ENCODE data around the gene NCAPD2.

NCAPD2 gene, protein sequence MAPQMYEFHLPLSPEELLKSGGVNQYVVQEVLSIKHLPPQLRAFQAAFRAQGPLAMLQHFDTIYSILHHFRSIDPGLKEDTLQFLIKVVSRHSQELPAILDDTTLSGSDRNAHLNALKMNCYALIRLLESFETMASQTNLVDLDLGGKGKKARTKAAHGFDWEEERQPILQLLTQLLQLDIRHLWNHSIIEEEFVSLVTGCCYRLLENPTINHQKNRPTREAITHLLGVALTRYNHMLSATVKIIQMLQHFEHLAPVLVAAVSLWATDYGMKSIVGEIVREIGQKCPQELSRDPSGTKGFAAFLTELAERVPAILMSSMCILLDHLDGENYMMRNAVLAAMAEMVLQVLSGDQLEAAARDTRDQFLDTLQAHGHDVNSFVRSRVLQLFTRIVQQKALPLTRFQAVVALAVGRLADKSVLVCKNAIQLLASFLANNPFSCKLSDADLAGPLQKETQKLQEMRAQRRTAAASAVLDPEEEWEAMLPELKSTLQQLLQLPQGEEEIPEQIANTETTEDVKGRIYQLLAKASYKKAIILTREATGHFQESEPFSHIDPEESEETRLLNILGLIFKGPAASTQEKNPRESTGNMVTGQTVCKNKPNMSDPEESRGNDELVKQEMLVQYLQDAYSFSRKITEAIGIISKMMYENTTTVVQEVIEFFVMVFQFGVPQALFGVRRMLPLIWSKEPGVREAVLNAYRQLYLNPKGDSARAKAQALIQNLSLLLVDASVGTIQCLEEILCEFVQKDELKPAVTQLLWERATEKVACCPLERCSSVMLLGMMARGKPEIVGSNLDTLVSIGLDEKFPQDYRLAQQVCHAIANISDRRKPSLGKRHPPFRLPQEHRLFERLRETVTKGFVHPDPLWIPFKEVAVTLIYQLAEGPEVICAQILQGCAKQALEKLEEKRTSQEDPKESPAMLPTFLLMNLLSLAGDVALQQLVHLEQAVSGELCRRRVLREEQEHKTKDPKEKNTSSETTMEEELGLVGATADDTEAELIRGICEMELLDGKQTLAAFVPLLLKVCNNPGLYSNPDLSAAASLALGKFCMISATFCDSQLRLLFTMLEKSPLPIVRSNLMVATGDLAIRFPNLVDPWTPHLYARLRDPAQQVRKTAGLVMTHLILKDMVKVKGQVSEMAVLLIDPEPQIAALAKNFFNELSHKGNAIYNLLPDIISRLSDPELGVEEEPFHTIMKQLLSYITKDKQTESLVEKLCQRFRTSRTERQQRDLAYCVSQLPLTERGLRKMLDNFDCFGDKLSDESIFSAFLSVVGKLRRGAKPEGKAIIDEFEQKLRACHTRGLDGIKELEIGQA (N-terminal part only)

DNA sequence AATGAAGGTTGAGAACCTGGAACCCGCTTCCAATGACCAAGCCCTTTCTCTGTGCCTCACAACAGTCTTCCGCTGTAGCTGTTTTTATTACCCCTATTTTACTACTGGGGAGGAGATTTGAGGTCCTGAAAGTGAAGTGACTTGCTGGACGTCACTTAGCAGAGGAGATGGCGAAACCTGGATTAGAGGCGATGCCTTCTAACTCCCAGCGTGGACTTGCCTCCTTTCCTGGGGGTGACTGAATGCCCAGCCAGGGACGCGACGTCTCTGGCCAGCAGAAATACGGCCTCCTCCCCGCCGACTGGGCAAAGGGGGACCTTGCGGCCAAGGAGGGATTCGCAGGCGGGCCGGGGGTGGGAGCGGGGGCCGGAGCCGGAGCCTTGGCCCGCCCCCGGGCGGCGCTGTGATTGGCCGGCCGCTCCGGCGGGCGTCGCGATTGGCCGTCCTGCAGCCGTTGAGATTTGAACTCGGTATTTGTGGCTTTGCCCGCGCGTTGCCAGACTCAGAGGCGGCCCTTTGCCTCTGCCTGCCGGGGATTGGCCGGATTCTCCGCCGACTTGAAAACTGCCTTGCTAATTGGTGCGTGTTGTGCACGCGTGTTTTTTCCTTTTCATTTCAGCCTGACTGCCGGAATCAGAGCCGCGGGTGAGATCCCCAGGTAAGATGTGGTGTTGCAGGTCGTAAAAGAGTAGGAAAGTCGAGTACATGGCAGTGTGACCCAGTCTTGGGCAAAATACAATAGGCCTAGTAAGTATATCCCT, at the start of gene NCAPD2:
NCAPD2 (plus strand) TSS at position 606 of the 761 bp plus-strand sequence. CDS start 997 bp downstream, outside the sequence.
- DNase-seq (ENCODE audit: insufficient read length, low spot score) (peak; percentile 78), FAIRE-seq (peak; percentile 91)

DNA sequence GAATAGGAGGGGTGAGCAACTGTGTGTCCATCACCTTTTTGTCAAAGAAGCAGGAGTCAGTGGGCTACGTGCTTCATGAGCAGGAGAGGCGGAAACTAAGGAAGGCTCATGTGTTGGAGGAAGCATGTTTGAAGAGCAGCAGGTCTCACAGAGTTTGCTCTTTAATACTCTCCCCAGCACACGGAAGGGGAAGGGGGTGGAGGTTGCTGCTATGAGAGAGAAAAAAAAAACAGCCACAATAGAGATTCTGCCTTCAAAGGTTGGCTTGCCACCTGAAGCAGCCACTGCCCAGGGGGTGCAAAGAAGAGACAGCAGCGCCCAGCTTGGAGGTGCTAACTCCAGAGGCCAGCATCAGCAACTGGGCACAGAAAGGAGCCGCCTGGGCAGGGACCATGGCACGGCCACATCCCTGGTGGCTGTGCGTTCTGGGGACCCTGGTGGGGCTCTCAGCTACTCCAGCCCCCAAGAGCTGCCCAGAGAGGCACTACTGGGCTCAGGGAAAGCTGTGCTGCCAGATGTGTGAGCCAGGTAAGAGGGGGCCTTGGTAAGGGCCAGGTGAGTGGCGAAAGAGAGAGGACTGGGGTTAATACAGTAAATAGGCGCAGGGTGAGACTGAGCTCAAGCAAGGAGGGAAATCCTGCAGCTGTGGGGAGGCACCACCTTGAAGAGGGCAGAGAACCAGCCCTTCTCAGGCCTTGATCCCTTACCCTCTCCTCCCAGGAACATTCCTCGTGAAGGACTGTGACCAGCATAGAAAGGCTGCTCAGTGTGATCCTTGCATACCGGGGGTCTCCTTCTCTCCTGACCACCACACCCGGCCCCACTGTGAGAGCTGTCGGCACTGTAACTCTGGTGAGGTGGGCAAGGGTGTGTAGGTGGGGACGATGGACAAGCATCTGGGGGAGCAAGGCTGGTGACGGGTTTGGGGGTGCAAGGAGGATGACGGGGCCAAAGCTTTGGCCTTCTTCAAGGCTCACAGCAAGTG, 48.9 kb upstream of the NCAPD2 start, which contains the start of gene CD27:
CD27 (plus strand) TSS at position 252 of the 985 bp plus-strand sequence; CDS start at position 393, 141 bp downstream.
- no peak for DNase-seq (ENCODE audit: insufficient read length, low spot score)

DNA sequence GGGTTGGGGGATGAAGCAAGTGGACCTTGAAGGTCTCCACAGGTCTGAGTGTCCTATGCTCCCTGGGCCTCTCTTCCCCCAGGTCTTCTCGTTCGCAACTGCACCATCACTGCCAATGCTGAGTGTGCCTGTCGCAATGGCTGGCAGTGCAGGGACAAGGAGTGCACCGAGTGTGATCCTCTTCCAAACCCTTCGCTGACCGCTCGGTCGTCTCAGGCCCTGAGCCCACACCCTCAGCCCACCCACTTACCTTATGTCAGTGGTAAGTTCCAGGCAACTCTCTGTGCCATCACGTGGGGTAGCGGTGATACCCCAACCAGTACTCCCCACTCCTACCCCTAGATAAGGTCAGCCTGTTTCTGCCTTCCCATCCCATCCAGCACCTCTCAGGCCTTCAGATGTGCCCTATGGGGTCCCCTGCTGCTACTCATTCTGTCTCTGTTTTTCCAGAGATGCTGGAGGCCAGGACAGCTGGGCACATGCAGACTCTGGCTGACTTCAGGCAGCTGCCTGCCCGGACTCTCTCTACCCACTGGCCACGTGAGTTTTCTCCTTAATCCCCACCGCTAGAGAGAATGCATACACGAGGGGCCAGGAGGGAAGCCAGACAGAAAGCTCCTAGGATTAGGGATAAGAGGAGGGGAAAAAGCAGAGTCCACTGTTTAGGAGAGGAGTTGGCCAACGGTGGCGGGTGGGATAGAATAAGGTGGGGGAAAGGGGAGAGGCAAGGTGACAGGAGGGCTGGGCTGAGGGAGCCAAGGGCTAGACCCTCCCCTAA, 43.6 kb upstream of the NCAPD2 start:
- DNase-seq (ENCODE audit: insufficient read length, low spot score) (no peak), FAIRE-seq (no peak)

More for the DNA sequence above, 48.9 kb upstream of the NCAPD2 start, which contains the start of gene CD27:
- FAIRE-seq, result peak; percentile 26

- no peak for FAIRE-seq
- DNase-seq (ENCODE audit: insufficient read length, low spot score), result no peak
These were observed 43.0 kb upstream of the NCAPD2 start for GRCh38 chr12:6450869-6451347.

DNA sequence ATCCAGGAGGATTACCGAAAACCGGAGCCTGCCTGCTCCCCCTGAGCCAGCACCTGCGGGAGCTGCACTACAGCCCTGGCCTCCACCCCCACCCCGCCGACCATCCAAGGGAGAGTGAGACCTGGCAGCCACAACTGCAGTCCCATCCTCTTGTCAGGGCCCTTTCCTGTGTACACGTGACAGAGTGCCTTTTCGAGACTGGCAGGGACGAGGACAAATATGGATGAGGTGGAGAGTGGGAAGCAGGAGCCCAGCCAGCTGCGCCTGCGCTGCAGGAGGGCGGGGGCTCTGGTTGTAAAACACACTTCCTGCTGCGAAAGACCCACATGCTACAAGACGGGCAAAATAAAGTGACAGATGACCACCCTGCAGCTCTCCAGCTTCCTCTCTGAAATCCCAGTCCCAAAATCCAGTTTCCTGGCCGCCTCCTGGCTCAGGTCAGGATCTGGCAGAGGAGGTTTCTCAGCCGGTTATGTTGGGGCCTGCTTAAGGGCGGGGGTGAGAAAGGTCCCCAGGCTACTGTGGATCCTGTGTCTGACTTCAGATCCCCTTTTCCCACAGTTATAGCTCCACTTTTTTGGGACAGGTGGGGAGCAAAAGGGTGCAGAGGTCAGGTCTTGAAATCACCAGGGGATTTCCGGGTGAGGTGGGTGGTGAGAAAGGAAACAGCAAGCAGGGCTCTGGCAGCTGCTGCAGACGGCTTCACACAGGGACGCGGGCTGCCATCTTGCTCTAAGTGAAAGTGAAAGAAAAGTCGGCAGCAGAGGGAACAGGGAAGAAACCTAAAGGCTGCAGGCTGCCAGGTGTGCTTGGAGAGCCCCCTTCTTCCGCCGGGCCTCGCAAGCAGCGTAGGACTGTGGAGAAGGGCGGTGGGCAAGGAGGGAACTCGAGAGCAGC, 42.3 kb upstream of the NCAPD2 start, which contains the start of gene TAPBPL:
TAPBPL (plus strand) TSS at position 695 of the 897 bp plus-strand sequence. CDS start 207 bp downstream, outside the sequence.
- FAIRE-seq (peak; percentile 98), DNase-seq (ENCODE audit: insufficient read length, low spot score) (peak; percentile 76)

- DNase-seq (ENCODE audit: insufficient read length, low spot score), result no peak
- FAIRE-seq, result no peak
These were observed 41.5 kb upstream of the NCAPD2 start for GRCh38 chr12:6452245-6452943.

DNA sequence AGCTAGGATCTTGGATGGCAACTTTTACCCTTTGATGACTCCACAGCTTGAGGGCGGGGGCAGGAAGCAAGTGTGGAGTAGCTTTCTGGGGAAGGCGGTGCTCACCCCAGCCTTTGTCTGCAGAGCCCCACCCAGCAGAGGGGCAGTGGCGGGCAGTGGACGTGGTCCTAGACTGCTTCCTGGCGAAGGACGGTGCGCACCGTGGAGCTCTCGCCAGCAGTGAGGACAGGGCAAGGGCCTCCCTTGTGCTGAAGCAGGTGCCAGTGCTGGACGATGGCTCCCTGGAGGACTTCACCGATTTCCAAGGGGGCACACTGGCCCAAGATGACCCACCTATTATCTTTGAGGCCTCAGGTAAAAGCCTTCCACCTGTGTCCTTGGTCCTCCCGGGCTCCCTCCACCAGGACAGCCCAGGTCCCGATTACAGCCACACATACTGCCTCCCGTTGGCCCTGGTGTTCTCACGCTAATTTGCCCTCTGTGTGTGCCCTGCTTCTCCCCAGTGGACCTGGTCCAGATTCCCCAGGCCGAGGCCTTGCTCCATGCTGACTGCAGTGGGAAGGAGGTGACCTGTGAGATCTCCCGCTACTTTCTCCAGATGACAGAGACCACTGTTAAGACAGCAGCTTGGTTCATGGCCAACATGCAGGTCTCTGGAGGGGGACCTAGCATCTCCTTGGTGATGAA, 40.8 kb upstream of the NCAPD2 start:
- FAIRE-seq (no peak), DNase-seq (ENCODE audit: insufficient read length, low spot score) (no peak)

DNA sequence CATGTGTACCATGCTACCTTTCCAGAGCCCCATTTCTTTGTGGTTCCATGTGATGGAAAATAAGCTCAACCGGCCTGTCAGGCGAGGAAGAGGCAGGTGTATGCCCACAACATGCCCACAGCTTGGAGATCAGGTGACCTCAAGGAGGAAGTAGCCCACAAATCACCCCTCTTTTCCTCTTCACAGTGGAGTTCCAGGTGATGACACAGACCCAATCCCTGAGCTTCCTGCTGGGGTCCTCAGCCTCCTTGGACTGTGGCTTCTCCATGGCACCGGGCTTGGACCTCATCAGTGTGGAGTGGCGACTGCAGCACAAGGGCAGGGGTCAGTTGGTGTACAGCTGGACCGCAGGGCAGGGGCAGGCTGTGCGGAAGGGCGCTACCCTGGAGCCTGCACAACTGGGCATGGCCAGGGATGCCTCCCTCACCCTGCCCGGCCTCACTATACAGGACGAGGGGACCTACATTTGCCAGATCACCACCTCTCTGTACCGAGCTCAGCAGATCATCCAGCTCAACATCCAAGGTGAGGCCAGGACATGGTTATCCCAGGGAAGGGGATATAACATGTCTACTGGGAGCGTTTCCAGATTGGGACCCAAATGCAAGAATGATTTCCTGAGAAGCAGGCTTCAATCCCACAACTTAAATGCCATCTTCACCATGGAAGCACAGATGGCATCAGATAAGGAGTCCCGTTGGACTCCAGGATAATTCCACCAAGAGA, 36.5 kb upstream of the NCAPD2 start:
- no peak for DNase-seq (ENCODE audit: insufficient read length, low spot score)
- no peak for FAIRE-seq

- DNase-seq (ENCODE audit: insufficient read length, low spot score) (no peak), FAIRE-seq (no peak)
These were observed 35.5 kb upstream of the NCAPD2 start for GRCh38 chr12:6458281-6459003.

GRCh38 chr12:6459004-6459337, 34.9 kb upstream of the NCAPD2 start:
- DNase-seq (ENCODE audit: insufficient read length, low spot score) (no peak), FAIRE-seq (no peak)

- FAIRE-seq, result no peak
- no peak for DNase-seq (ENCODE audit: insufficient read length, low spot score)
These were observed 33.0 kb upstream of the NCAPD2 start for GRCh38 chr12:6460751-6461371.

- DNase-seq (ENCODE audit: insufficient read length, low spot score) (peak; percentile 72), FAIRE-seq (peak; percentile 100)
These were observed 32.3 kb upstream of the NCAPD2 start for GRCh38 chr12:6461401-6462233.
